ENCODE measurements around the gene MRTFA.
"Not testable (repeated sequence)": the region's sequence is repeated elsewhere in the genome, so short reads cannot be mapped to it uniquely, and the experiment has no call there.

MRTFA gene

GRCh38 chr22:40594346-40594745 lies 42.2 kb downstream of the MRTFA start:
- DNase-seq: no peak

- DNase-seq: no peak
These were observed 42.9 kb downstream of the MRTFA start for GRCh38 chr22:40593460-40594273.

- DNase-seq: no peak
These were observed 44.0 kb downstream of the MRTFA start for GRCh38 chr22:40592352-40593113.

GRCh38 chr22:40588726-40589125 lies 47.8 kb downstream of the MRTFA start:
- DNase-seq: no peak

- DNase-seq: no peak
These were observed 49.7 kb downstream of the MRTFA start for GRCh38 chr22:40586781-40587180.

DNA sequence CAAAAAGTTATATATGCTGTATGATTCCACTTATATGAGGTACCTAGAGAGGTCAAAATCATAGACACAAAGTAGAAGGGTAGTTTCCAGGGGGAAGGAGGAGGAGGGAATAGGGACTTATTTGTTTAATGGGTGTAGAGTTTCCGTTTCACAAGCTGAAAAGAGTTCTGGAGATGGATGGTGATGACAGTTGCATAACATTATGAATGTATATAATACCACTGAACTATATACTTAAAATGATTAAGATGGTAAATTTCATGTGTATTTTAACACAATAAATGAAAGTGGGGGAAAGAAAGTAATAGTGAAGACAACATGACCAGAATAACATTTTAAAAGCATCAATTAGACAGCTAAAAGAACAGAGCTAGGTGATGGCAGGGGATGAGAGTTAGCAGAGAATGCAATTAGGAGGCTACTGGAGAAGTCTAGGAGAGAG lies 51.2 kb downstream of the MRTFA start:
- no peak for DNase-seq

- not testable (repeated sequence) for DNase-seq
These were observed 51.8 kb downstream of the MRTFA start for GRCh38 chr22:40584766-40585165.

- no peak for DNase-seq
These were observed 53.3 kb downstream of the MRTFA start for GRCh38 chr22:40583053-40583741.

DNA sequence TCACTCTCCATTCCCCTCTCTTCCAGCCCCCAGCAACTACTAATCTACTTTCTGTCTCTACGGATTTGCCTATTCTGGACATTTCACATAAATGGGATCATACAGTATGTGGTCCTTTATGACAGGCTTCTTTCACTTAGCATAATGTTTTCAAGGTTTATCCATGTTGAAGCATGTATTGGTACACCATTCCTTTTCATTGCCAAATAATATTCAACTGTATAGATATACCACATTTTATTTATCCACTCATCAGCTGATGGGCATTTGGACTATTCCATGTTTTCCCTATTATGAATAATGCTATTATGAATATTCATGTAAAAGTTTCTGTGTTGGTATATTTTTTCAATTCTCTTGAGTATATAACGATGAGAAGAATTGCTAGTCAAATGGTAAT lies 54.5 kb downstream of the MRTFA start:
- no peak for DNase-seq

DNA sequence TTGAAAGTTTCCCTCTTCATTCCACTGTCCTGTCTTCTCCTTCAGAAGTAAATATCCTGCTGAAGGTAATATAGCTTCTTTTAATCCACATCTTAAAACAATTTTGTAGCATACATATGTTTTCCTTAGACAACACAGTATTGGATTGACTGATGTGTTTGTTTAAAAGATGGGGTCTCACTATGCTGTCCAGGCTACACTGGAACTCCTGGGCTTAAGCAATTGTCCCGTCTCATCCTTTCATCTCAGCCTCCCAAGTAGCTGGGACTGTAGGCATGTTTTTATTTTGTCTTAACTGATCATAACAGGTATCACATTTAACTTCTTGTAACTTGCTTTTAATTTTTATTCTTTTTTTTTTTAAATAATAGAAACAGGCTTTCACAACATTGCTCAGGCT lies 55.9 kb downstream of the MRTFA start:
- no peak for DNase-seq

DNA sequence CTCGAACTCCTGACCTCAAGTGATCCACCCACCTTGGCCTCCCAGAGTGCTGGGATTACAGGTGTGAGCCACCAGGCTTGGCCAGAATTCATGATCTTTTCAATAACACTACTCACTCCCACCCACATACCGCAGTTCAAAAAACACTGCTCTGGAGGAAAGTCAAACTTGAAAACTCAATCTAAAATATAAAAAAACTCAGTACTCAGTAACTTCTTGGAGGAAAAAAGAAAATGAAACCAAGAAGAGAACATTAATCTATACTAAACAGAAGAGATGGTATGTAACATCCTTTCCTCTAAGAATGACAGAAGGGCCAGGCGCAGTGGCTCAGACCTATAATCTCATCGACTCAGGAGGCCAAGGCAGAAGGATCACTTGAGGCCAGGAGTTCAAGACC lies 58.3 kb downstream of the MRTFA start:
- peak; percentile 17 for DNase-seq

- no peak for DNase-seq
These were observed 63.5 kb downstream of the MRTFA start for GRCh38 chr22:40572976-40573375.

DNA sequence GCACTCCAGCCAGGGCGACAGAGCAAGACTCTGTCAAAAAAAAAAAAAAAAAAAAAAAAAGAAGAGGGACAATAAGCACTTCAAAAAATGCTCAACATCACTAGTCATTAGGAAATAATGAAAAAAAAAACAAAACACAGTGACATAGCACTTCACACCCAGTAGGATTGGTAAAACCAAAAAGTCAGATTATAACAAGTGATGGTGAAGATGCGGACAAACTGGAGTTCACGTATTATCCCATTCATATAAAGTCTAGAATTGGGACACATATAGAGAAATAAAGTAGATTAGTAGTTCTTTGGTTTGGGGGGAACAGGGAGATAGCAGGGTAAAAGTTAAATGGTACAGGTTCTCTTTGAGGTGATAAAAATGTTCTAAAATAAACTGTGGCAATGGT lies 64.6 kb downstream of the MRTFA start:
- no peak for DNase-seq

- DNase-seq: no peak
These were observed 68.7 kb downstream of the MRTFA start for GRCh38 chr22:40567626-40568328.

GRCh38 chr22:40567106-40567505 lies 69.4 kb downstream of the MRTFA start:
- DNase-seq: no peak

GRCh38 chr22:40560994-40561515 lies 75.5 kb downstream of the MRTFA start:
- no peak for DNase-seq

DNA sequence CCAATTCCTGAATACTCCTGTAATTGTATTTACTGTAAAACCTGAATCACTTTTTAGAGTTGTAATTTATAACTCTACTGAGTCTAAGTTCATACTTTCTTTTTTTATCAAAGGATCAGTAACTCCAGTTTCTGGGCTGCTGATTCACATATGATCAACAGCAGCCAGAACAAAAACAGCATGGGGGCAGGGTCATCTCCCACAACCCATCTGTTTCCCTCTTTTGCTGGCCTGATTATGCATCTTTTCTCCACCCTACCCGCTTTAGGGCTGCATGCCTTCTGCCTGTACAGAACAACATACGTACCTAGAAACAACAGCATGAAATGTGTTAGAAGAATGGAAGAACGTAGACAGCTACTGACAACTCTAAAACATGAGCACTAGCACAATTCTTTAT lies 76.0 kb downstream of the MRTFA start:
- no peak for DNase-seq

DNA sequence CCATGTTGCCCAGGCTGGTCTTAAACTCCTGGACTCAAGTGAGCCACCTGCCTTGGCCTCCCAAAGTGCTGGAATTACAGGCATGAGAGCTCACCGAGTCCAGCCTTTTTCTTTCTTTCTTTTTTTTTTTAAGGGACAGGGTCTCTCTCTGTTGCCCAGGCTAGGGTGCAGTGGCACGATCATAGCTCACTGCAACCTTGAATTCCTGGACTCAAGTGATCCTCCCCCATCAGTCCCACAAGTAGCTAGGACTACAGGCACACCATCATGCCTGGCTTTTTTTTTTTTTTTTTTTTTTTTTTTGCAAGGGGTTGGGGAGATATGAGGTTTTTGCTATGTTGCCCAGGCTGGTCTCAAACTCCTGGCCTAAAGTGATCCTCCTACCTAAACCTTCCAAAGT lies 78.5 kb downstream of the MRTFA start:
- no peak for DNase-seq

DNA sequence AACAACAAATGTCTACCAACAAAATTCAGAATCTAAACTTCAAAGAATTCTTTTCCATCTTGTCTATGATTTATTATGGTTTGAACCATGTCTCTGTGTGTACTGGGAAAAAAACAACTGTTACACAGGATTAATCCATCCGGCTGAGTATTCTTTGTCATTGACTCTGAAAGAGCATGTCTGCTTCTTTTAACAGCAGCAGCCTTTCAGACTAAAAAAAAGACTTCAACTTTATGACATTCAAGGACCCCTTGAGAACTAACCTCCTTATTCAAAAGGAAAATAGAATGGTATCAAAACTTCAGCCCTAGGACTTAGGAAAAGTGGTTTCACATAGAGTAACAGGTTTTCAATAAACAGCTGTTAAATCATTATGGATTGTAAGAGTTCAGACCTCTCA lies 79.9 kb downstream of the MRTFA start:
- no peak for DNase-seq

- not testable (repeated sequence) for DNase-seq
These were observed 82.5 kb downstream of the MRTFA start for GRCh38 chr22:40554023-40554422.

- no peak for DNase-seq
These were observed 83.4 kb downstream of the MRTFA start for GRCh38 chr22:40553014-40553554.

DNA sequence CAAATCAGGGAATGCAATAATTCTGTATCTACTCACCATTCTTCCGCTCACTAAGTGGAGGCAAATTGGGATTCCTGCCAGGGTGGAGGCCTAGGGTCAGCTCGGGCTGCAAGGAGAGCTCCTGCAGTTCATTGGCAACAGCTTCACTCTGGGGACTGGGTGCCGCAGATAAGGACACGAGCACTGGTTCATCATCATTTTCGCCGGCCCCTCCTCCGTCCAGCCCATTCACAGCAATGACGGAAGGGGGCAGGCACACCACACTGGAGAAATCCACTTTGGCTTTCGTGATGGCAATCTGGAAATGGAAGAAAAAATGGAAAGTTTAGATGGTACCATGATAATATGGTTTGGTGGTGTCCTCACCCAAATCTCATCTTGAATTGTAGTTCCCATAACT lies 84.4 kb downstream of the MRTFA start:
- DNase-seq: no peak
